Stomach smooth muscle (tissue), 2 donors: ENCODE measurements around the gene ABCA2.

Experiments used
- H3K27ac ChIP-seq: one replicate; pipeline ENCODE4 v1.7.0; 2013; ENCODE audit warnings: mild to moderate bottlenecking, low read length, inconsistent platforms
- H3K27me3 ChIP-seq, 2 donors: one replicate each; pipeline ENCODE4 v1.7.0; 2013; ENCODE audit warnings: low read length in 2 of 2; ENCODE audit not compliant: insufficient read depth in 2 of 2, control insufficient read depth in 1 of 2
- H3K36me3 ChIP-seq, 2 donors: one replicate each; pipeline ENCODE4 v1.7.0; 2013; ENCODE audit warnings: low read length in 2 of 2; ENCODE audit not compliant: control insufficient read depth in 2 of 2, insufficient read depth in 2 of 2
- H3K4me1 ChIP-seq: one replicate; pipeline ENCODE4 v1.7.0; 2013; ENCODE audit warnings: low read length; ENCODE audit not compliant: control insufficient read depth, insufficient read depth
- H3K4me3 ChIP-seq, 2 donors: one replicate each; pipeline ENCODE4 v1.7.0; 2013; ENCODE audit warnings: low read length in 2 of 2
- H3K9ac ChIP-seq, 2 donors: one replicate each; pipeline ENCODE4 v1.7.0; 2013; ENCODE audit warnings: low read length in 2 of 2, mild to moderate bottlenecking in 1 of 2
- H3K9me3 ChIP-seq, 2 donors: one replicate each; pipeline ENCODE4 v1.7.0; 2013; ENCODE audit warnings: low read length in 2 of 2; ENCODE audit not compliant: control insufficient read depth in 2 of 2
- donor health status: healthy.
- donor health status: Pancreatic carcinoma.

Gene ABCA2

GRCh38 chr9:137000177-137000930 lies 27.7 kb downstream of the ABCA2 start:
- Histone ChIP-seq H3K27me3 (peaks cover 9 to 25% of the 10 kb centered on the region in 2 donors), H3K4me3 (no peak overlapping the region), H3K36me3 (no peaks in the 10 kb centered on the region), H3K27ac (no peak overlapping the region), H3K9me3 (no peaks in the 10 kb centered on the region), H3K9ac (no peak overlapping the region), H3K4me1 (peaks cover 17% of the 10 kb centered on the region)

GRCh38 chr9:136997830-136998234 lies 30.2 kb downstream of the ABCA2 start:
- no peak overlapping the region for H3K9ac ChIP-seq
- no peak overlapping the region for H3K27ac ChIP-seq
- H3K4me3 ChIP-seq: no peak overlapping the region
- H3K27me3 ChIP-seq: peaks cover 11 to 34% of the 10 kb centered on the region in 2 donors
- peaks cover 0 to 2% of the 10 kb centered on the region in 2 donors for H3K36me3 ChIP-seq
- H3K9me3 ChIP-seq: no peaks in the 10 kb centered on the region
- peaks cover 36% of the 10 kb centered on the region for H3K4me1 ChIP-seq

- no peak overlapping the region for H3K9ac ChIP-seq
- peaks cover 39% of the 10 kb centered on the region for H3K4me1 ChIP-seq
- H3K36me3 ChIP-seq: peaks cover 0 to 2% of the 10 kb centered on the region in 2 donors
- H3K27me3 ChIP-seq: peaks cover 11 to 34% of the 10 kb centered on the region in 2 donors
- no peak overlapping the region for H3K27ac ChIP-seq
- H3K9me3 ChIP-seq: no peaks in the 10 kb centered on the region
- no peak overlapping the region for H3K4me3 ChIP-seq
Measured at GRCh38 chr9:136997371-136997770, 30.7 kb downstream of the ABCA2 start.

GRCh38 chr9:136996361-136997292 lies 31.4 kb downstream of the ABCA2 start, which contains the start of gene CLIC3:
CLIC3 (minus strand) TSS chr9:136996568; CDS start chr9:136996543, 25 bp downstream.
- H3K27ac ChIP-seq: no peak within 1 kb of the TSS
- peaks cover 0 to 2% of the 10 kb centered on the region in 2 donors for H3K36me3 ChIP-seq
- no peak within 1 kb of the TSS for H3K9ac ChIP-seq
- H3K27me3 ChIP-seq: peaks cover 11 to 34% of the 10 kb centered on the region in 2 donors
- H3K4me3 ChIP-seq: peak within 1 kb of the TSS in 1 of 2 donors; percentile 8
- no peaks in the 10 kb centered on the region for H3K9me3 ChIP-seq
- peaks cover 41% of the 10 kb centered on the region for H3K4me1 ChIP-seq

- H3K27me3 ChIP-seq: peaks cover 11 to 34% of the 10 kb centered on the region in 2 donors
- H3K9me3 ChIP-seq: no peaks in the 10 kb centered on the region
- H3K9ac ChIP-seq: no peak overlapping the region
- H3K4me3 ChIP-seq: no peak overlapping the region
- H3K36me3 ChIP-seq: peaks cover 0 to 2% of the 10 kb centered on the region in 2 donors
- no peak overlapping the region for H3K27ac ChIP-seq
- H3K4me1 ChIP-seq: peaks cover 41% of the 10 kb centered on the region
Measured at GRCh38 chr9:136995772-136996311, 32.2 kb downstream of the ABCA2 start.

- H3K27me3 ChIP-seq: peaks cover 11 to 34% of the 10 kb centered on the region in 2 donors
- H3K36me3 ChIP-seq: peaks cover 0 to 2% of the 10 kb centered on the region in 2 donors
- H3K4me3 ChIP-seq: no peak overlapping the region
- H3K9ac ChIP-seq: no peak overlapping the region
- H3K27ac ChIP-seq: no peak overlapping the region
- peaks cover 41% of the 10 kb centered on the region for H3K4me1 ChIP-seq
- peaks cover 0 to 4% of the 10 kb centered on the region in 2 donors for H3K9me3 ChIP-seq
Measured at GRCh38 chr9:136995362-136995761, 32.7 kb downstream of the ABCA2 start.

GRCh38 chr9:136994888-136995230 lies 33.2 kb downstream of the ABCA2 start:
- peaks cover 0 to 2% of the 10 kb centered on the region in 2 donors for H3K36me3 ChIP-seq
- peaks cover 0 to 4% of the 10 kb centered on the region in 2 donors for H3K9me3 ChIP-seq
- H3K4me3 ChIP-seq: no peak overlapping the region
- peaks cover 11 to 34% of the 10 kb centered on the region in 2 donors for H3K27me3 ChIP-seq
- no peak overlapping the region for H3K9ac ChIP-seq
- H3K27ac ChIP-seq: no peak overlapping the region
- peaks cover 41% of the 10 kb centered on the region for H3K4me1 ChIP-seq

- H3K9me3 ChIP-seq: peaks cover 0 to 4% of the 10 kb centered on the region in 2 donors
- H3K4me1 ChIP-seq: peaks cover 41% of the 10 kb centered on the region
- peaks cover 0 to 2% of the 10 kb centered on the region in 2 donors for H3K36me3 ChIP-seq
- H3K4me3 ChIP-seq: no peak overlapping the region
- no peak overlapping the region for H3K27ac ChIP-seq
- H3K27me3 ChIP-seq: peaks cover 11 to 34% of the 10 kb centered on the region in 2 donors
- H3K9ac ChIP-seq: no peak overlapping the region
Measured at GRCh38 chr9:136994180-136994887, 33.7 kb downstream of the ABCA2 start.

GRCh38 chr9:136992819-136993369 lies 35.1 kb downstream of the ABCA2 start:
- Histone ChIP-seq H3K27me3 (peaks cover 9 to 28% of the 10 kb centered on the region in 2 donors), H3K9me3 (peaks cover 0 to 4% of the 10 kb centered on the region in 2 donors), H3K9ac (peak overlapping the region; percentile 54 to 69), H3K27ac (no peak overlapping the region), H3K4me3 (peak overlapping the region; percentile 84 to 85), H3K36me3 (peaks cover 0 to 2% of the 10 kb centered on the region in 2 donors), H3K4me1 (peaks cover 41% of the 10 kb centered on the region)
